Erythroblast (primary cell): ENCODE results near the gene CCHCR1.
A peak's percentile ranks its signal among the peaks of the same experiment; 100 is the strongest.

Experiments
- GATA1 ChIP-seq: IDR thresholded peaks from 2 replicates; pipeline ENCODE4 v1.6.1; 2011; ENCODE audit warnings: low read depth, mild to moderate bottlenecking, control low read depth, low read length, moderate library complexity
- POLR2A ChIP-seq: IDR thresholded peaks from 2 replicates; pipeline ENCODE4 v1.6.1; 2011; ENCODE audit warnings: mild to moderate bottlenecking, low read length

GRCh38 chr6:31203345-31203979 lies 45.9 kb upstream of the CCHCR1 start:
- TF ChIP-seq POLR2A (peak; percentile 43), GATA1 (no peak)
